ENCODE measurements around the gene NPFF. TPM values are rescaled to one million over a fixed set of nuclear protein-coding genes. Genes with fewer than 3 reads are reported as not detected.

NPFF gene
- total and polyA plus RNA-seq, 10 of the 15 experiments (the other 5 are each of a cell fraction or from before 2014, with no cell fraction given): 0.21 to 0.69 (median 0.23) TPM; not detected in 7

DNA sequence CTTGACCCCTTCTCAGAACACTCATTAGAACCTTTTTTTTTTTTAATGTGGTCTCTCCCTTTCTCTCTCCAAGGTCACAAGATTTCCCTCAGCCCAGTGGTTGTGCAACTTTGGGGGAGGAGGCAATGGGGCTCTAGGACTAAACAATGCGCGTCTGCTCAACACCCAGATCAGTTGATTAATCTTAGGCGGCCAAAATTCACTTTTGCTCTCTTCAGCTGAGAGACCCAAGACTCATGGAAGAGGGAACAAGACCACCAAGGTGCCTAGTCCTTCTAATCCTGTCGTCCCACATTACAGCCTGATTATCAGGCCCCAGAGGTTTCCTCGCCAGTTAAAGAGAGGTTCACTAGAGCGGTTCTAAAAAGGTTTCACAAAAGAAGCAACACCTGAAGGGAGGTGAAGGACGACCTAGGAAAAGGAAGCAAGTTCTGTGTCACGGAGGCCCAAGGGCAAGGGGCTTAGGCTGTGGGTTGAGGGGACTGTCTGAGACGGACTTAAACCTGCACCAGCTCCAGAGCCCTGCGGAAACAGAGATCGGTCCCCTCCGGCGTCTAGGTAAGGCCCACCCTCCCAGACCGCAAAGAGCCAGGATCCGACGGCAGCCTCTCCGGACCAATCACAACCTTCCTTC lies 7.0 kb downstream of the NPFF start (continued):
- TF ChIP-seq, protein P1, sequence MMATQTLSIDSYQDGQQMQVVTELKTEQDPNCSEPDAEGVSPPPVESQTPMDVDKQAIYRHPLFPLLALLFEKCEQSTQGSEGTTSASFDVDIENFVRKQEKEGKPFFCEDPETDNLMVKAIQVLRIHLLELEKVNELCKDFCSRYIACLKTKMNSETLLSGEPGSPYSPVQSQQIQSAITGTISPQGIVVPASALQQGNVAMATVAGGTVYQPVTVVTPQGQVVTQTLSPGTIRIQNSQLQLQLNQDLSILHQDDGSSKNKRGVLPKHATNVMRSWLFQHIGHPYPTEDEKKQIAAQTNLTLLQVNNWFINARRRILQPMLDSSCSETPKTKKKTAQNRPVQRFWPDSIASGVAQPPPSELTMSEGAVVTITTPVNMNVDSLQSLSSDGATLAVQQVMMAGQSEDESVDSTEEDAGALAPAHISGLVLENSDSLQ (IDR thresholded peaks at IDR 0.05): no peak
- TF ChIP-seq TAF1 (IDR thresholded peaks at IDR 0.05; ENCODE audit: borderline replicate concordance, low read depth, low read length) (0 out of 2 replicates have a peak, but pooled peaks have one; percentile 35), SUZ12 (IDR thresholded peaks at IDR 0.05; ENCODE audit: unreplicated experiment) (no peak), MTA2 (IDR thresholded peaks at IDR 0.05; ENCODE audit: low read depth) (no peak)

DNA sequence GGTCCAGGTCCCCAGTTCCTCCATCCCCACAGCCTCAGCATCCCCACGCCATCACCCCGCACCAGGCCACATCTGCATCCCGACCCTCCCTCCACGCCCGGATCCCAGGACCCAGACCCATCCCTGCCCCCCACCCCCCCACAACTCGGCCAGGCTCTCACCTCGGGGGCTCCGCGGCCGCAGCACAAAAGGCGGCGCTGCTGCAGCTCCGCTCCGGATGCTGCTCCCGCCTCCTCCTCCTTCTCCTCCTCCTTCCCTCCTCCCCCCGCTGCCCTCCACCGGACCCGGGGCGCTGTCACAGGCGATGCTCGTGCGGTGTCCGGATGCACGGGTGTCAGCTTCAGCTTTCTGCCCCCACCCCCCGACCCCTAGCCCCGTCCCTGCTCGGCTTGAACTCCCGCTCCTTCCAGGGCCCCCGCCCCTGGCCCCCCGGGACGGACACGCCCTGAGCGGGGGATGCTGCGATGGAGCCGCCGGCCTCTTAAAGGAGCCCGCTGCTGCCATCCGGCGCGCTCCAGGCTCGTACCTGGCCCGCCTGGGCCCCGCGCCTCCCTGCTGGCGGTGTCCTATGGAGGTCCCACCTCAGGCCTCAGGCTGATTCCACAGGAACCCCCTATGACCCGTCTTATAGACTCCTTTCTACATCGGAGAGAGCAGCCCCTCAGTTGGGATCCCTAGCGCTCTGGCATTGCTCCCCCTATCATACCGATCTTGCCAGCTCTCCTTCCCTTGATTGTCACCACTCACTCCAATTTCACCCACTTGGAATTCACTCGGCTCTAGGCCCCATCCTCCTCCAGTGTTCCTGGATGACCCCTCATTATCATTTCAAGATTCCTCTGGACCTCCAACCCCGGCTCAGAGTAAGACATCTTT lies 7.8 kb downstream of the NPFF start, which contains the start of gene MAP3K12:
TSS of gene MAP3K12 (minus strand) at position 193 of the 876 bp plus-strand sequence. CDS start 12,067 bp downstream, outside the sequence.
- no TSS peak for BruUV-seq (replicated peaks)
- H3K27me3 ChIP-seq (replicated peaks in 1 of 2; ENCODE audit: control insufficient read depth in 2 of 2, insufficient read depth in 2 of 2, low read length in 1 of 2): no peaks in the 10 kb centered on the region
- no peaks in the 10 kb centered on the region; a peak in 1 of 4 replicates for H3K36me3 ChIP-seq (ENCODE audit: control insufficient read depth in 2 of 2, insufficient read depth in 2 of 2, low read length in 1 of 2)
- WGBS (ENCODE audit: insufficient coverage, insufficient replicate concordance, low lambda C conversion rate, missing lambda C conversion rate): 2% methylated on average over 38 of the region's 51 CpGs
- peak within 1 kb of the TSS; percentile 89 for H3K4me2 ChIP-seq (ENCODE audit: control insufficient read depth, insufficient read depth)
- intact Hi-C loops (cut with micrococcal nuclease; ENCODE audit: unreplicated experiment) (loop anchor here (5.0 kb wide), 1 partner anchor 47 kb away; the partner anchor contains the start of gene PCBP2), in situ Hi-C loops (cut with MboI) (no loop called here)
- ATAC-seq: peak; percentile 49
- no peak for DNase-seq (ENCODE audit: low read depth, low spot score)
- POLR2A ChIA-PET: interaction anchor here (1.5 to 2.4 kb wide), 3 partner anchors 52 to 120 kb away, joined by 4 to 18 read pairs (median 5); partner anchors contain the start of gene SP1
- RAD21 ChIA-PET (ENCODE audit: unreplicated experiment): interaction anchor here (1.0 to 1.9 kb wide), 3 partner anchors 52 to 178 kb away, joined by 3 to 13 read pairs (median 6); partner anchors contain the start of gene AAAS
- no peaks in the 10 kb centered on the region for H4K20me1 ChIP-seq (ENCODE audit: control insufficient read depth, insufficient read depth)
- peaks cover 13% of the 10 kb centered on the region for H3K4me1 ChIP-seq (ENCODE audit: control insufficient read depth, insufficient read depth, low read length)
- no peaks in the 10 kb centered on the region for H3K9me3 ChIP-seq (replicated peaks; ENCODE audit: control insufficient read depth, insufficient read depth, low read length)
- SMC1A ChIA-PET (ENCODE audit: uncharacterized antibody, unreplicated experiment): interaction anchor here (0.9 to 2.6 kb wide), 4 partner anchors 10 to 175 kb away, joined by 3 to 11 read pairs (median 9); no protein-coding TSS in a partner anchor
- H3K4me3 ChIP-seq: peak within 1 kb of the TSS; percentile 76
- H3K27ac ChIP-seq (ENCODE audit: control insufficient read depth, insufficient read depth): peak within 1 kb of the TSS; percentile 82
- peak within 1 kb of the TSS; percentile 69 for H3K9ac ChIP-seq (ENCODE audit: control insufficient read depth, insufficient read depth, low read length)
- H2AFZ ChIP-seq (ENCODE audit: control insufficient read depth, low read depth, low read length): peak within 1 kb of the TSS; percentile 83
- FAIRE-seq: peak; percentile 7
- peaks cover 11% of the 10 kb centered on the region for H3K79me2 ChIP-seq (ENCODE audit: control insufficient read depth, insufficient read depth, low read length)
- CTCF ChIA-PET: interaction anchor here (0.6 to 1.7 kb wide), 6 partner anchors 9 to 244 kb away, joined by 3 to 6 read pairs (median 3); partner anchors contain the start of gene AAAS
- TF ChIP-seq CHD2 (IDR thresholded peaks at IDR 0.05; ENCODE audit: borderline replicate concordance, low read depth, low read length) (no peak), FOXM1 (IDR thresholded peaks at IDR 0.05; ENCODE audit: low read depth, low read length) (no peak), SMC3 (IDR thresholded peaks at IDR 0.05; ENCODE audit: borderline replicate concordance, low read length) (no peak), EGR1 (IDR thresholded peaks at IDR 0.05; ENCODE audit: borderline replicate concordance in 1 of 2, low read depth in 2 of 2, low read length in 2 of 2) (peak in 1 of 2 experiments; percentile 19; a peak in 1 of 3 replicates), RUNX3 (IDR thresholded peaks at IDR 0.05; ENCODE audit: low read length) (no peak), TARDBP (IDR thresholded peaks at IDR 0.05; ENCODE audit: borderline replicate concordance) (no peak), POLR2A (IDR thresholded peaks at IDR 0.05; ENCODE audit: low read depth, low read length) (peak; percentile 24; the same call in 1 of the 2 replicates), EZH2 (IDR thresholded peaks at IDR 0.05; ENCODE audit: borderline replicate concordance, control insufficient read depth, low read depth, low read length) (no peak), MEF2A (IDR thresholded peaks at IDR 0.05; ENCODE audit: insufficient read depth, low read depth, low read length) (no peak), CBX5 (IDR thresholded peaks at IDR 0.05; ENCODE audit: low read depth) (no peak)
- TF ChIP-seq, protein P2, sequence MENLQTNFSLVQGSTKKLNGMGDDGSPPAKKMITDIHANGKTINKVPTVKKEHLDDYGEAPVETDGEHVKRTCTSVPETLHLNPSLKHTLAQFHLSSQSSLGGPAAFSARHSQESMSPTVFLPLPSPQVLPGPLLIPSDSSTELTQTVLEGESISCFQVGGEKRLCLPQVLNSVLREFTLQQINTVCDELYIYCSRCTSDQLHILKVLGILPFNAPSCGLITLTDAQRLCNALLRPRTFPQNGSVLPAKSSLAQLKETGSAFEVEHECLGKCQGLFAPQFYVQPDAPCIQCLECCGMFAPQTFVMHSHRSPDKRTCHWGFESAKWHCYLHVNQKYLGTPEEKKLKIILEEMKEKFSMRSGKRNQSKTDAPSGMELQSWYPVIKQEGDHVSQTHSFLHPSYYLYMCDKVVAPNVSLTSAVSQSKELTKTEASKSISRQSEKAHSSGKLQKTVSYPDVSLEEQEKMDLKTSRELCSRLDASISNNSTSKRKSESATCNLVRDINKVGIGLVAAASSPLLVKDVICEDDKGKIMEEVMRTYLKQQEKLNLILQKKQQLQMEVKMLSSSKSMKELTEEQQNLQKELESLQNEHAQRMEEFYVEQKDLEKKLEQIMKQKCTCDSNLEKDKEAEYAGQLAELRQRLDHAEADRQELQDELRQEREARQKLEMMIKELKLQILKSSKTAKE (IDR thresholded peaks at IDR 0.05; ENCODE audit: low read depth, poor library complexity, severe bottlenecking): no peak
- TF ChIP-seq, protein P3, sequence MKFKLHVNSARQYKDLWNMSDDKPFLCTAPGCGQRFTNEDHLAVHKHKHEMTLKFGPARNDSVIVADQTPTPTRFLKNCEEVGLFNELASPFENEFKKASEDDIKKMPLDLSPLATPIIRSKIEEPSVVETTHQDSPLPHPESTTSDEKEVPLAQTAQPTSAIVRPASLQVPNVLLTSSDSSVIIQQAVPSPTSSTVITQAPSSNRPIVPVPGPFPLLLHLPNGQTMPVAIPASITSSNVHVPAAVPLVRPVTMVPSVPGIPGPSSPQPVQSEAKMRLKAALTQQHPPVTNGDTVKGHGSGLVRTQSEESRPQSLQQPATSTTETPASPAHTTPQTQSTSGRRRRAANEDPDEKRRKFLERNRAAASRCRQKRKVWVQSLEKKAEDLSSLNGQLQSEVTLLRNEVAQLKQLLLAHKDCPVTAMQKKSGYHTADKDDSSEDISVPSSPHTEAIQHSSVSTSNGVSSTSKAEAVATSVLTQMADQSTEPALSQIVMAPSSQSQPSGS (IDR thresholded peaks at IDR 0.05; ENCODE audit: low read length): no peak

Data from GM12878 (cell line).